Measurements from ENCODE around the gene CEP85. TPM values are rescaled to one million over a fixed set of nuclear protein-coding genes. Genes with fewer than 3 reads are reported as not detected.

Gene CEP85
- total RNA-seq, 1 experiment from 2014 or later: 51.8 TPM

Other genes with a start within 250 kb of the CEP85 start
- gene PAFAH2, start 236.1 kb upstream of the CEP85 start, total RNA-seq (2021; ENCODE audit: unreplicated experiment): 8.5 TPM
- 0.10 TPM for gene EXTL1, start 212.4 kb upstream of the CEP85 start, total RNA-seq (2021; ENCODE audit: unreplicated experiment)
- gene SLC30A2, start 188.1 kb upstream of the CEP85 start, total RNA-seq (2021; ENCODE audit: unreplicated experiment): 0.23 TPM
- gene TRIM63, start 166.6 kb upstream of the CEP85 start, total RNA-seq (2021; ENCODE audit: unreplicated experiment): not detected
- gene PDIK1L, start 122.4 kb upstream of the CEP85 start, total RNA-seq (2021; ENCODE audit: unreplicated experiment): 8.0 TPM
- gene FAM110D, start 75.1 kb upstream of the CEP85 start, total RNA-seq (2021; ENCODE audit: unreplicated experiment): 0.05 TPM
- gene C1orf232, start 65.2 kb upstream of the CEP85 start, total RNA-seq (2021; ENCODE audit: unreplicated experiment): not detected
- 108 TPM for gene ZNF593, start 64.3 kb upstream of the CEP85 start, total RNA-seq (2021; ENCODE audit: unreplicated experiment)
- not detected for gene ZNF593OS, start 62.4 kb upstream of the CEP85 start, total RNA-seq (2021; ENCODE audit: unreplicated experiment)
- 13.7 TPM for gene CNKSR1, start 56.7 kb upstream of the CEP85 start, total RNA-seq (2021; ENCODE audit: unreplicated experiment)
- not detected for gene CATSPER4, start 43.6 kb upstream of the CEP85 start, total RNA-seq (2021; ENCODE audit: unreplicated experiment)
- 193 TPM for gene SH3BGRL3, start 45.9 kb downstream of the CEP85 start, total RNA-seq (2021; ENCODE audit: unreplicated experiment)
- 23.7 TPM for gene UBXN11, start 72.4 kb downstream of the CEP85 start, total RNA-seq (2021; ENCODE audit: unreplicated experiment)
- 1.6 TPM for gene CD52, start 83.8 kb downstream of the CEP85 start, total RNA-seq (2021; ENCODE audit: unreplicated experiment)
- gene CRYBG2, start 119.9 kb downstream of the CEP85 start, total RNA-seq (2021; ENCODE audit: unreplicated experiment): 0.64 TPM
- not detected for gene ZNF683, start 138.6 kb downstream of the CEP85 start, total RNA-seq (2021; ENCODE audit: unreplicated experiment)
- 0.64 TPM for gene LIN28A, start 176.6 kb downstream of the CEP85 start, total RNA-seq (2021; ENCODE audit: unreplicated experiment)
- gene DHDDS, start 198.1 kb downstream of the CEP85 start, total RNA-seq (2021; ENCODE audit: unreplicated experiment): 56.7 TPM
- 496 TPM for gene HMGN2, start 238.2 kb downstream of the CEP85 start, total RNA-seq (2021; ENCODE audit: unreplicated experiment)

Data from Panc1 (cell line).